Germinal center (tissue), 1 donor: ENCODE data around the gene XIRP1.
A peak's percentile ranks its signal among the peaks of the same experiment; 100 is the strongest.

Experiments used
- DNase-seq: peaks from one replicate; pipeline ENCODE4 v3.0.0; 2012; ENCODE audit warnings: mixed read lengths, low spot score

The XIRP1 gene

DNA sequence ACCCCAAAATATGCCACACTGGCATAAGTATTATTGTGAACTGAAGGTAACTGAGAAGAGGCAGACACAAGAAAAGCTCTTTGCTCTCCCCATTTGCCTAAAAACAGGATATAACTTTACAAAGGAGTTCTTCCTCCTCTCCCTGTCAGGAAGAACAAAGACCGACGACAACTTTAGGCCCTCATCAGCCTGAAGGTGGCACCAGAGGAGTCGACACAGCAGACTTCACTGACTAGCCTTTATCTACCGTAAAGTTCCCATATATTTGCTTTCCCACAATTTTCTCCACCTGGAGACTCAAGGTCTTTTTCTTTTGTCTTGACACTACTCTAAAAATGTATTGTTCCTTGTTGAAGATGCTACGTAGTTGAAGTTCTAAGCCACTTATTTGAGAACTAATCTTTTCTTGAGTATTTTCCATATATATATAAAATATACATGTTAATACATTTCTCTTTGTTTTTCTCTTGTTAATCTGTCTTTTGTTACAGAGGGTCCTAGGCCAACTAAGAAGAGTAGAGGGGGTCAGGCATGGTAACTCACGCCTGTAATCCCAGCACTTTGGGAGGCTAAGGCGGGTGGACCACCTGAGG lies 16.2 kb upstream of the XIRP1 start:
- peak; percentile 43 for DNase-seq

GRCh38 chr3:39207361-39208186 lies 15.2 kb upstream of the XIRP1 start:
- no peak for DNase-seq

DNA sequence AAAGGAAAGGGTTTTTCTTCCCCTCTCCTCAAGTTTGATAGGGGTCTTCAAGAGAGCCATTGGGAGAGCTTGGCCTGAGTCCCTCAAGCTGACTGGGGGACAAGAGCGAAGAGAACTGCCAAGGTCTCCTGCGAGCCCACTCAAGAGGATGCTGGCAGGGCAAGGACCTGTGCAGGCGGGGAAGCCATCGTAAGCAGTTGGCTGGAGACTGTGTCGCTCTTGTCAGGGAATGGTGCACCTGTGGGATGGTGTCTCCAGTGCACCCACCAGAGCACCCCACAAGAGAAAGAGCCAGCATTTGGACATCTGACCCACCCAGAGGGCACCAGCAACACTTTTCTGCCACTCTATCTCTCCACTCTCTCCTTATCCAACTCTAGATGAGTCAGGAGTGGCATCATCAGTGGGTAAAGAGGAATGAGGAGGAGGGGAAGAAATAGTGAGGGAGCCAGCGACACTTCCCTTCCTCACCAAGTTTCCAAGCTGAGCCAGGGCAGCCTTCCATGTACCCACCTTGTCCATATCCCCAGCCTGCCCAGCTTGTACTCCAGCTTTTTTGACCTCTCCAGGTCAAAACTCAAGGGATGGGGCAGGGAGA lies 13.6 kb upstream of the XIRP1 start:
- DNase-seq: no peak

DNA sequence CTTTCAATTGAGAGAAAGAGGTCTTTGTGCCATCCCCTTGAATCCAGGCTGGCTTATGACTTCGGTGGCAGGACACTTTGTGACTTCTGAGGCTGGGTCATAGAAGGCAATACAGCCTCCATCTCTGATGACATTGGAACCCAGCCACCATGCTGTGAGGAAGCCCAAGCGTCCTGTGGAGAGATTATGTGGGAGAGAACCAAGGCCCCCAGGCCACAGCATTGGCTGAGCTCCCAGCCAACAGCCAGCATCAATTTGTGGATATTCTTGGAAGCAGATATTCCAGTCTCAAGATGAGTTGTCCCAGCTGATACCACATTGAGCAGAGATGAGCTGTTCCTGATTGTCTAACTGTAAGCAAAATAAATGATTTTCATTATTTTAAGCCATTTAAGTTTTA lies 12.7 kb upstream of the XIRP1 start:
- DNase-seq: no peak

GRCh38 chr3:39203860-39204259 lies 11.5 kb upstream of the XIRP1 start:
- no peak for DNase-seq

- no peak for DNase-seq
Observed at GRCh38 chr3:39203402-39203801, 11.0 kb upstream of the XIRP1 start.

GRCh38 chr3:39202094-39202493 lies 9.7 kb upstream of the XIRP1 start:
- no peak for DNase-seq

DNA sequence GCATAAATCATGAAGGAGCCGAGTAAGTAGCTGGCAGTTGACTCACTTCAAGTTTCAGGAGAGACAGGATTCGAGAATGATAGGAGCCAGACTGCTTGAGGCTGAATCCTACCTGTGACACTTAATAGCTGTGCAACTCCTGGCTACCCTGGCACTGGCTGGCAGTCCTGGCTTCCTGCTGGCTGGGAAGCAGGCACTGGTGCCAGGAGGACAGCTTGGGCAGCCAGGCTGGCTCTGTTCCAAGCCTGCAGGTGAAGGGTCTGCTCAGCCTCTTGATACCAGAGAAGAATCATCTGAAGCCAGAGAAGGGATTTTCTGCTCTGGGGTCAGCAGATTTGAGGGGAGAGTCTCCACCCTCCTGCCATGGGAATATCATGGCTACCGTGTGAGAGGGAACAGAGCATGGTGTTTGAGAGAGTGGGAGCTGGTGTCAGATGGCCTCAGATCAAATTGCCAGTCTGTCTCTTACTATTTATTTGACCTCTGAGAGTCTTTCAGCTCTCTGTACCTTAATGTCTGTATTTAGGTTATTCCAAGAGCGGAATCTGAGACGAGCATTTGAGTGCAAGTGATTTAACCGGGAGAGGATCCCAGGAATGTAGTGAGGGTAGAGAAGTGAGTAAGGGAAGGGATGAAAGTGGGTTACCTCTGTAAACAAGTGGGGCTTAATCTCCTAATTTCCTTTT lies 4.4 kb upstream of the XIRP1 start:
- DNase-seq: no peak

- no peak for DNase-seq
Observed at GRCh38 chr3:39196034-39196433, 3.6 kb upstream of the XIRP1 start.

DNA sequence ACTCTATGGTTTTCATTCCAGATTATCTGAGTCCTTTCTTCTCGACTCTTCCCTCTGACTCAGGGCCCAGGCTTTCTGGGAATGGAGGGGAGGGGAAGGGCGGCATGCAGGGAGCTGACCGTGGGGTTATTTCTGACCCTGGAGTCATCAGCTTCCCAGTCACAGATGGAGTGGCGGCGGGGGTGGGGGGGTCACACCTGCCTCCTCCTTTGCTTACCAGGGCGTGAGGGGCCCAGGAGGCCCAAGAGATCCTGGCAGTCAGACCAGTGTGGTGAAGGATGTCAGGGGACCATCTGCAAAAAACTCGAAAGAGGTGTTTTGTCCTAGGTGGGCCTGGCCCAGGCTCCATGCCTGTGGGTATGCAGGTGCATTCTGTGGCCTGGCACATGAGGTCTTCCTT lies 996 bp upstream of the XIRP1 start:
- no peak for DNase-seq

- no peak for DNase-seq
Observed at GRCh38 chr3:39191773-39192172, 622 bp downstream of the XIRP1 start.

DNA sequence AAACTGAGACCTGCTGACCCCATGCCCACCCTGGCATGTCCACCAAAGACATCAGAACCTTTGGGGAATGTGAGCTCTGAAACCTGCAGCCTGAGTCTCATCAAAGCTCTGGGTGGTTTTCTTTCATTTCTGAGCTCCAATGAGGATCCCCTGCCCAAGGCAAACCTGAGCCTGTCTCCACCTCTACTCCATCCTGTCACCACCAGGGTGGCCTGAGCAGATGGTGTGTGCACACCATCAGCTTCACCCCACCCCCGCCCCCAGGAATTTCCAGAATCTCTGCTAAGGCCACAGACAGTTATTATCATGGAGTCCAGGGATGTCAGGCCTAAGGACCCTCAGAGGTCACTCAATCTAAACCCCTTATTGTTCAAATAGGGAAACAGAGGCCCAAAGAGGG lies 1.3 kb downstream of the XIRP1 start:
- DNase-seq: no peak

DNA sequence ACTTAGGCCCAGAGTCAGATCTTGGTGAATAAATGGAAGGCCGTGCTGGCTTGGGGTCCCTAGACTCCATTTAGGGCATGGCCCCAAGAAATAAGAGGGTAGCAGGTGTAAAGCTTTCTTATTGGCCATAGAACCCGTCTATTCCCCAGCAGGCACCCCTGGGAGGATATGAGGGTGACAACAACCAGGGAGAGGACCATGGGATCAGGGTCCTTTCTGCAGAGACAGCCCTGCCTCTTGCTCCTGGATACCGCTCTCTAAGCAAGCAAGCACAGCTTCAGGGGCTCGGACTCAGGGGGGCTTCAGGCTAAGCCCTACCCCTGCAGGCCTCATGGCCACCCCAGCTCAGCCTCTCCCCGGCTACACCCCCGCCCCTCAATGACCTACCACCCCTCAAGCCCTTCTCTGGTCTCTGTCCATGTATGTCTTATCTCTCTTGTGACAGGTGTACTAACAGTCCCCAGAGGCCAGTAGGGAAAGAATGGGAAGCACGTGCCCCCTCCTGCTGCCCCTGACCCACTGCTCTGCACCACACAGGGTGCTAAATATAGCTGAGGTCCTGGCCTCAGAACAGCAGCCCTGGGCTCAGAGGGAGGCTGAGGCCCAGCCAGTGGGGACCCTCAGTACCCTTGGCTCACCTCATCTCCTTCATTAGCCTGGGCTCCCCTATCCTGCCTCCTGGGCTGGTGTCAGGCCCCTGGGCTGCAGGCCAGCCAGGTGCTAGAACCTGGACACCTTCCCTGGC lies 1.9 kb downstream of the XIRP1 start:
- no peak for DNase-seq

GRCh38 chr3:39189959-39190269 lies 2.5 kb downstream of the XIRP1 start:
- DNase-seq: peak; percentile 77

- DNase-seq: no peak
Observed at GRCh38 chr3:39189150-39189958, 3.0 kb downstream of the XIRP1 start.

DNA sequence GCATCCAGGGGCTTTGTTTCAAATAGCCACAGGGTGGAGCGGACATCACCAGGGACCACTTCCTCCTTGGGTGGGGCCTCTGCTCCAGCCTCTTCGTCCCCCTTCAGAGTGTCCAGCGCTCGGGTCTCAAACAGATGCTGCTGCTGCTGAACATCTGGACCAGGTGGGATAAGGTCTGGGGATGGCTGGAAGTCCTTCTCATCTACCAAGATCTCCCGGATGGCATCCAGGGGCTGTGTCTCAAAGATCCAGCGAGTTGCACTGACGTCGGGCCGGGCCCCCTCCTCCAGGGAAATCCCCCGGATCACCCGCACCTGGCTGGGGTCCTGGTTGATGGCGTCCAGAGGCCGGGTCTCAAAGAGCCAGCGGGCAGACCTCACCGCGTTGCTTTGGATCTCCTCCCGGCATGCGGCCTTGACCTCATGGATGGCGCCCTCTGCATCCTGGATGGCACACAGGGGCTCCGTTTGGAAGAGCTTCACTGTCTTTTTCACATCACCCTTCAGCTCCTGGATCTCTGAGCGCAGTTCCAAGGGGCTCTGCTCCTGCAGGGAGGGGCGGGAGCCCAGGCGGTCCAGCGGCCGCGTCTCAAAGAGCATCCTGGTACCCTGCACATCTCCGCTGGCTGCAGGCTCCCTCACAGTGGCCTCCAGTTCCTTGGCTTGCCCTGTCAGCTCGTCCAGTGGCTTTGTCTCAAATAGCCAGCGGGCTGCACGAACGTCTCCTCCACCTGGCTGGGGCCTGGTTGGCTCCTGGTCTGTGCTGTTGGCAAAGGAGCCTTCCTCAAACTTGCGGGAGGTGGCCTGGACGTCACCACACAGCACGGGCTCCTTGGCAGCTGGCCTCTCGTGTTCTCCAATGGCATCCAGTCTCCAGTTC lies 3.9 kb downstream of the XIRP1 start:
- DNase-seq: no peak

- DNase-seq: no peak
Observed at GRCh38 chr3:39187372-39188155, 4.8 kb downstream of the XIRP1 start.

GRCh38 chr3:39186692-39187151 lies 5.7 kb downstream of the XIRP1 start:
- DNase-seq: no peak

- DNase-seq: no peak
Observed at GRCh38 chr3:39185959-39186691, 6.3 kb downstream of the XIRP1 start.
